ENCODE data around the gene TCERG1.

TCERG1 gene

GRCh38 chr5:146521403-146522106 lies 74.4 kb downstream of the TCERG1 start:
- TF ChIP-seq TAF1 (IDR thresholded peaks at IDR 0.05; ENCODE audit: low read depth) (no peak), MAX (IDR thresholded peaks at IDR 0.05) (no peak), REST (IDR thresholded peaks at IDR 0.05; ENCODE audit: low read depth) (no peak), TEAD4 (IDR thresholded peaks at IDR 0.05) (no peak), ZBTB7A (IDR thresholded peaks at IDR 0.05; ENCODE audit: low read depth) (no peak), FOXM1 (IDR thresholded peaks at IDR 0.05; ENCODE audit: borderline replicate concordance, low read depth) (no peak), EP300 (IDR thresholded peaks at IDR 0.05; ENCODE audit: borderline replicate concordance) (no peak), RAD21 (IDR thresholded peaks at IDR 0.05; ENCODE audit: low read depth) (no peak), CREB1 (IDR thresholded peaks at IDR 0.05; ENCODE audit: low read depth) (no peak), TCF12 (IDR thresholded peaks at IDR 0.05; ENCODE audit: low read depth) (no peak), USF1 (IDR thresholded peaks at IDR 0.05) (no peak), EGR1 (IDR thresholded peaks at IDR 0.05) (no peak), NFIC (IDR thresholded peaks at IDR 0.05) (no peak), YY1 (IDR thresholded peaks at IDR 0.05; ENCODE audit: low read depth) (no peak), CEBPB (IDR thresholded peaks at IDR 0.05) (no peak)

- TF ChIP-seq EGR1 (IDR thresholded peaks at IDR 0.05) = no peak
- TF ChIP-seq MAX (IDR thresholded peaks at IDR 0.05) = no peak
- no peak for TF ChIP-seq TCF12 (IDR thresholded peaks at IDR 0.05; ENCODE audit: low read depth)
- TF ChIP-seq ZBTB7A (IDR thresholded peaks at IDR 0.05; ENCODE audit: low read depth) = no peak
- no peak for TF ChIP-seq CREB1 (IDR thresholded peaks at IDR 0.05; ENCODE audit: low read depth)
- no peak for TF ChIP-seq CEBPB (IDR thresholded peaks at IDR 0.05)
- TF ChIP-seq EP300 (IDR thresholded peaks at IDR 0.05; ENCODE audit: borderline replicate concordance) = no peak
- TF ChIP-seq TEAD4 (IDR thresholded peaks at IDR 0.05) = no peak
- no peak for TF ChIP-seq FOXM1 (IDR thresholded peaks at IDR 0.05; ENCODE audit: borderline replicate concordance, low read depth)
- no peak for TF ChIP-seq YY1 (IDR thresholded peaks at IDR 0.05; ENCODE audit: low read depth)
- TF ChIP-seq USF1 (IDR thresholded peaks at IDR 0.05) = no peak
- no peak for TF ChIP-seq REST (IDR thresholded peaks at IDR 0.05; ENCODE audit: low read depth)
- no peak for TF ChIP-seq TAF1 (IDR thresholded peaks at IDR 0.05; ENCODE audit: low read depth)
- no peak for TF ChIP-seq RAD21 (IDR thresholded peaks at IDR 0.05; ENCODE audit: low read depth)
- no peak for TF ChIP-seq NFIC (IDR thresholded peaks at IDR 0.05)
Measured at GRCh38 chr5:146523698-146524097, 76.6 kb downstream of the TCERG1 start.

- no peak for TF ChIP-seq TEAD4 (IDR thresholded peaks at IDR 0.05)
- no peak for TF ChIP-seq EGR1 (IDR thresholded peaks at IDR 0.05)
- no peak for TF ChIP-seq MAX (IDR thresholded peaks at IDR 0.05)
- TF ChIP-seq ZBTB7A (IDR thresholded peaks at IDR 0.05; ENCODE audit: low read depth) = no peak
- no peak for TF ChIP-seq CREB1 (IDR thresholded peaks at IDR 0.05; ENCODE audit: low read depth)
- TF ChIP-seq USF1 (IDR thresholded peaks at IDR 0.05) = no peak
- TF ChIP-seq REST (IDR thresholded peaks at IDR 0.05; ENCODE audit: low read depth) = no peak
- no peak for TF ChIP-seq EP300 (IDR thresholded peaks at IDR 0.05; ENCODE audit: borderline replicate concordance)
- no peak for TF ChIP-seq NFIC (IDR thresholded peaks at IDR 0.05)
- no peak for TF ChIP-seq TAF1 (IDR thresholded peaks at IDR 0.05; ENCODE audit: low read depth)
- no peak for TF ChIP-seq FOXM1 (IDR thresholded peaks at IDR 0.05; ENCODE audit: borderline replicate concordance, low read depth)
- no peak for TF ChIP-seq YY1 (IDR thresholded peaks at IDR 0.05; ENCODE audit: low read depth)
- TF ChIP-seq TCF12 (IDR thresholded peaks at IDR 0.05; ENCODE audit: low read depth) = no peak
- TF ChIP-seq RAD21 (IDR thresholded peaks at IDR 0.05; ENCODE audit: low read depth) = no peak
- no peak for TF ChIP-seq CEBPB (IDR thresholded peaks at IDR 0.05)
Measured at GRCh38 chr5:146527785-146528184, 80.7 kb downstream of the TCERG1 start.

All from Ishikawa (cell line).